Endothelial cell of umbilical vein (primary cell): ENCODE measurements around the gene ALKBH7.

Source experiments
- CTCF ChIP-seq, 2 donors: IDR thresholded peaks; 1 replicate in 1 of 2; 2 replicates in 1 of 2; pipeline ENCODE4 v1.5.1; 2011; ENCODE audit warnings: low read length in 2 of 2, mild to moderate bottlenecking in 2 of 2, moderate library complexity in 2 of 2, control low read depth in 1 of 2, inconsistent platforms in 1 of 2, low read depth in 1 of 2; ENCODE audit not compliant: insufficient read depth in 1 of 2; ENCODE audit errors: extremely low read depth in 1 of 2
- EZH2 ChIP-seq: IDR thresholded peaks from 2 replicates; pipeline ENCODE4 v1.6.1; 2012; ENCODE audit warnings: borderline replicate concordance, low read depth, mild to moderate bottlenecking, moderate library complexity, low read length, inconsistent platforms; ENCODE audit not compliant: severe bottlenecking
- GATA2 ChIP-seq: IDR thresholded peaks from 2 replicates; pipeline ENCODE4 v1.7.0; 2011; ENCODE audit warnings: low read depth, mild to moderate bottlenecking, moderate library complexity, mixed read lengths, low read length; ENCODE audit not compliant: insufficient read length, insufficient read depth
- JUN ChIP-seq: IDR thresholded peaks from 2 replicates; pipeline ENCODE4 v1.6.1; 2011; ENCODE audit warnings: borderline replicate concordance, low read depth; ENCODE audit not compliant: insufficient read length, insufficient read depth
- MAX ChIP-seq: IDR thresholded peaks from 2 replicates; pipeline ENCODE4 v1.6.1; 2011; ENCODE audit not compliant: insufficient read depth, insufficient read length
- POLR2A ChIP-seq: IDR thresholded peaks from 2 replicates; pipeline ENCODE4 v1.6.1; 2012; ENCODE audit warnings: low read depth, mild to moderate bottlenecking, control low read depth, low read length
- POLR2AphosphoS5 ChIP-seq: IDR thresholded peaks from 2 replicates; pipeline ENCODE4 v1.6.1; 2012; ENCODE audit warnings: low read depth, mild to moderate bottlenecking, control low read depth, low read length, moderate library complexity; ENCODE audit not compliant: insufficient read depth

GRCh38 chr19:6413721-6414643 is 41.4 kb downstream of the ALKBH7 start:
- no peak for TF ChIP-seq EZH2
- no peak for TF ChIP-seq CTCF (IDR thresholded peaks at IDR 0.05; ENCODE audit: extremely low read depth in 1 of 2, insufficient read depth in 1 of 2, low read depth in 1 of 2, low read length in 2 of 2)
- no peak for TF ChIP-seq POLR2A
- TF ChIP-seq GATA2, result no peak
- TF ChIP-seq MAX, result no peak
- TF ChIP-seq JUN, result no peak
- TF ChIP-seq POLR2AphosphoS5, result no peak
